HG03558 (cell line): ENCODE results near the gene PGRMC2.
"Not testable (repeated sequence)": the region's sequence is repeated elsewhere in the genome, so short reads cannot be mapped to it uniquely, and the experiment has no call there.

ENCODE experiments used
- ATAC-seq: cut with Tn5 transposase; IDR thresholded peaks from one replicate; pipeline ENCODE4 v1.9.1; 2021; ENCODE audit warnings: moderate number of reproducible peaks; ENCODE audit not compliant: unreplicated experiment; ENCODE audit errors: extremely low read depth

Gene PGRMC2

GRCh38 chr4:128275346-128275745, 12.3 kb downstream of the PGRMC2 start:
- ATAC-seq = no peak

DNA sequence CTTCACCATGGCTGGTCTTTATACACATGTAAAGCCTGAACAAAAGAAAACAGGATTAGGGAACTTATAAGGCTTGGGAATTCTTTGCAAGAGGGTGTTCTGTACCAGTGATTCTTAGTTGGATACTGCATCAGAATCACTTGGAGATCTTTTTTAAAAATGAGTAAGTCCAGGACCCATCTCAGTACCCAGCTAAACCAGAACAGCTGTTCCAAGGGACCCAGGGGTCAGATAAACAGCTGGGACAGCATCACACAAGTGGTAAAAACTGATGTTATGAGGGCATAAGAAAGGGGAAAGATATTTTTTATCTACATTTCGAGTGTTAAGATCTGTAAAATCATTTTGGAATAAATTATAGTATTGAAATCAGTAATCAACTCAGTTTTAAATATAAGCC, 16.1 kb downstream of the PGRMC2 start:
- no peak for ATAC-seq

GRCh38 chr4:128268970-128269369, 18.6 kb downstream of the PGRMC2 start:
- no peak for ATAC-seq

DNA sequence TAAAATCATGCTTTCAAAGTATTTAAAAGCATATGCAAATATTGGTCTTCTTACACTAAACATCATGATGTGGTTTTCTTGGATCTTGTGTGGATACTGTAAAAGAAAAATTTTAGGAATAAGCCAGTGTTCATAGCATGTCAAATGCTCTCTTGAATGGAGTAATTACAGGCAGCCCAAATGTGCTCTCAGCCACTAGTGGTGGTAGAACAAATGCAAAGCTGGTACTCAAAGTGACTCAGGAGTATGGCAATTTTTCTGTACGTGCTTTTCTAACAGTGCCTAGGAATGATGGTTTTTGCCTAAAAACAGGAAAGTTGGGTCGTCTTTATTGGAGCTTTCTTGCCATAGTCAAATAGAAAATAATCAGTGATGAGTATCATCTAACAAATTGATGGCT, 19.9 kb downstream of the PGRMC2 start:
- no peak for ATAC-seq

DNA sequence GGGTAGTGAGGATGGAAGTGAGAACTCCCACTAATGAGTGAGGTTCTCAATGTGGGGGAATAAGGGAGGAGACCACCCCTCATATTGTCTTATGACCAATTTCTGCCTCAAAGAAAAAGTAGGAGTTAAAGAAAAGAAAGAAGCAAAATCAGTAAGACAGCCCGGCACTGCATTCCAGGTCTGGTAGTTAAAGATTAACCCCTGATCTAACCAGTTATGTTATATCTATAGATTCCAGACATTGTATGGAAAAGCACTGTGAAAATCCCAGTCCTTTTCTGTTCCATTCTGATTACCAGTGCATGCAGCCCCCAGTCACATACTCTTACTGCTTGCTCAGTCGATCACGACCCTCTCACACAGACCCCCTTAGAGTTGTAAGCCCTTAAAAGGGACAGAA, 20.4 kb downstream of the PGRMC2 start:
- ATAC-seq = not testable (repeated sequence)

DNA sequence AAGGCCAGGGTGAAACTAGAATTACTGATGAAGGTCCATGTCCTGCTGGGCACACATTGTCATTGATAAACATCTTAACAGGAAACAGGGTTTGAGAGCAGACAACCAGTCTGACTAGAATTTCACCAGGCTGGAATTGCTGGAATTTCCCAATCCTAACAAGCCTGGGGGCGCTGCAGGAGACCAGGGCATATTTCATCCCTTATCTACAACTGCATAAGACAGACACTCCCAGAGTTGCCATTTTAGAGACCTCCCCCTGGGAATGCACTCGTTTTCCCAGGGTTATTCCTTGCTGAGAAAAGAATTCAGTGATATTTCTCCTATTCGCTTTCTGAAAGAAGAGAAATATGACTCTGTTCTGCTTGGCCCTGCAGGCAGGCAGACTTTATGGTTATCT, 22.1 kb downstream of the PGRMC2 start:
- not testable (repeated sequence) for ATAC-seq

GRCh38 chr4:128259889-128260288, 27.7 kb downstream of the PGRMC2 start:
- ATAC-seq = not testable (repeated sequence)

- not testable (repeated sequence) for ATAC-seq
These were observed 29.4 kb downstream of the PGRMC2 start for GRCh38 chr4:128258166-128258565.

DNA sequence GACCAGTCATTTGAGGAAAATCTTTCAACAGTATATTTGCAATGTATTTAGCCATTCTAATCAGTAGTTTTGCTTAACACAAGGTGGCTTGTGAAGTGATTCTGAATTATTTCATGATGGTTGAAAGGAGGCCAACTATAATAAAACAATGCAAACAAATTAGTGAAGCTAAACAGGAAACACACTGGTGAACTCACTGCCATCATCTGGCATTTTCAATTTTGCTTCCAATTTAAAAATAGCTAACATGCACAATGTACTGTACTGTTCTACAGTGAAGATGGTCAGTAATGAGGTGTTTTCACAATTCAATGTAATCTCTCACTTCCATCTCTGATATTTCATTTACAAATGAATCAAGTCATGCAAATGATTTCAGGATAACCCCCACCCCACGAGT, 31.1 kb downstream of the PGRMC2 start:
- ATAC-seq = no peak

DNA sequence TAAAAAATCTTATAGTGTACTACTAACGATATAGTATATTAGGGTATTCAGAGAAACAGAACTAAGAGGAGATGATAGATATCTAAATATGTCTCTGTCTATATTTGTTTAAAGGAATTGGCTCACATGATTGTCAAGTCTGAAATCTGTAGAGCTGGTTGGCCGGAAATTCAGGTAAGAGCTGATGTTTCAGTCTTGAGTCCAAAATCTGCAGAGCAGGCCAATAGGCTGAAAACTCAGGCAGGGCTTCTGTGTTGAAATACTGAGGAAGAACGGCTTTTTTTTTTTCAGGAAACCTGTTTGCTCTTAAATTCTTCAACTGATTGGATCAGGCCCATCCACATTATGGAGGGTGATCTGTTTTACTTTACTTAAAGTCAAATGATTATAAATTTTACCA, 31.7 kb downstream of the PGRMC2 start:
- ATAC-seq = no peak

GRCh38 chr4:128249787-128250668, 37.6 kb downstream of the PGRMC2 start:
- no peak for ATAC-seq

DNA sequence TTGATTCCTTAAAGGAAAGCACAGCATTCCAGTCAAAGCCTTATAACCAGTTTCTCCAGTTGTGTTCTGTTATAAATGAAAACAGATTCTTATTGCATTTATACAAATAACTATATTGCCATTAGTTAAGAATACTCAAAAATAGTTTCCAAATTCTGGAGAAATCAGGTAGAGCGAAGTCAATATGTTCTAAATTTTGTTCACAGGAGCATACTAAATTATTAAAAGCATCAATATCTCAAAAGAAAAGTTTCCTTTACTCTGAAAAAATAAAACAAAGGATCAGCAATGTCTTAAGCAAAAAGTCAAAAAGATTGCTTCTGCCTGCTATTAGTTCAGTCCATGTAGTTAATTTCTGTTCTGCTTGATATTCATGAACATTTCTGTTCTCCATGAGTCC, 39.7 kb downstream of the PGRMC2 start:
- ATAC-seq = no peak

DNA sequence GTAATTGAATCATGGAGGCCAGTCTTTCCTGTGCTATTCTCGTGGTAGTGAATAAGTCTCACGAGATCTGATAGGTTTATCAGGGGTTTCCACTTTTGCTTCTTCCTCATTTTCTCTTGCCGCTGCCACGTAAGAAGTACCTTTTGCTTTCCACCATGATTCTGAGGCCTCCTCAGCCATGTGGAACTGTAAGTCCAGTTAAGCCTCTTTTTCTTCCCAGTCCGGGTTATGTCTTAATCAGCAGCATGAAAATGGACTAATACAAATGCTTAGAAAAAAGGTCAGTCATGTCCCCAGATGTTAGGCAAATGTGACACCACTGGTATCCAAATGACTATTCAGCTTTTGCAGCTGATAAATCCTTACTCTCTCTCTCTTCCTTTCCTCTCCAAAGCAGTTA, 42.2 kb downstream of the PGRMC2 start:
- not testable (repeated sequence) for ATAC-seq

DNA sequence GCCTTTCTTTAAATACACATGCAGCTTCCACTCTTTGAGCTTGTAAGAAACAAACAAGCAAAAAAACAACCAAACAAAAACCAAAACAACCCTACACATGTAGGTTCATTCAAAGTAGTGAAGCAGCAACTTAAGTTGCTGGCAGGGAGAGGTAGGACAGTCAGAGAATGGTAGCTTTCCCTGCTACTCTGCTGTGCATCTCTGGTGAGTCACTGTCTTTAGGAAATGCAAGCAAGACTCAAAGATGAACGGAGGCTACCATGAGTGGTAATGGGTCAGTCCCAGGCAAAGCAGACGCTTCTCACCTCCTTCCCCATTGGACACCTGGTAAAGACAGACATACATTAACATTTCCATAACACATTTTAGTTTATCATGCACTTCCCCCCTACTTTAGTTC, 43.2 kb downstream of the PGRMC2 start:
- ATAC-seq = no peak

- ATAC-seq = no peak
These were observed 45.0 kb downstream of the PGRMC2 start for GRCh38 chr4:128242601-128243000.

DNA sequence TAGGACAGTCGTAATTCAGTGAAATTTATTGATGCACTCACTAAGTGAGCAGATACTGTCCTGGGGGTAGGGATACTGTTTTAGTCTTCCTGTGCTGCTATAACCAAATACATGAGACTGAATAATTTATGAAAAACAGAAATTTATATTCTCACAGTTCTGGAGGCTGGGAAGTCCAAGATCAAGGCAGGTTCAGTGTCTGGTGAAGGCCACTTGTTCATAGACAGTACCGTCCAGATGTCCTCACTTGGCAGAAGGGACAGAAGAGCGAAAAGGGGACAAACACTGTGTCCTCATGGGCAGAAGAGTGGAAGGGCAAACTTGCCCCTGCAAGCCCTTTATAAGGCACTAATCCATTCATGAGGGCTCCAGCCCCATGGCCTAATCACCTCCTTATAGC, 45.6 kb downstream of the PGRMC2 start:
- ATAC-seq = no peak

DNA sequence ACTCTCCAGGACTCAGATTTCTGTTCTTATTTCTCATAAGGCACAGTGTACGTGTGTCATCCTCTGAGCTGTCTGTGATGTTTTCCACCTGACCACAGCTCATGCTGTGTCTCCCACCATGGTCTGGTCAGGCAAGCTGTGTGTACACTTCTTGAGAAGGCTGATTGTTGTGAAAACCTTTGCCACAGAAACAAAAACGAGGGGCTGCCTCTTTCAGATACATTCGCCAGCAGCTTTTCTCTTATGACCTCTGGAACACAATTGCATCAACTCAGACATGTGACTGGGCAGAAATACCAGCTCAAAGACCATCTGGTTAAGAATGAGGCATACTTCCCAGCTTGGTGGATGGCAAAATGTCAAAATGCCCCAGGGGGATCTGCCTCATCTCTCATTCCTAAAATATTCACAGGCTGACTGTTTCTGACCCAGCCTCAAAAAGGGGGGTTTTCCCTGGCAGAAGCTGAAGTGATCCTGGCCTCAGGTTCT, 46.1 kb downstream of the PGRMC2 start:
- no peak for ATAC-seq

GRCh38 chr4:128241019-128241418, 46.6 kb downstream of the PGRMC2 start:
- ATAC-seq = no peak

GRCh38 chr4:128234836-128235235, 52.8 kb downstream of the PGRMC2 start:
- no peak for ATAC-seq

DNA sequence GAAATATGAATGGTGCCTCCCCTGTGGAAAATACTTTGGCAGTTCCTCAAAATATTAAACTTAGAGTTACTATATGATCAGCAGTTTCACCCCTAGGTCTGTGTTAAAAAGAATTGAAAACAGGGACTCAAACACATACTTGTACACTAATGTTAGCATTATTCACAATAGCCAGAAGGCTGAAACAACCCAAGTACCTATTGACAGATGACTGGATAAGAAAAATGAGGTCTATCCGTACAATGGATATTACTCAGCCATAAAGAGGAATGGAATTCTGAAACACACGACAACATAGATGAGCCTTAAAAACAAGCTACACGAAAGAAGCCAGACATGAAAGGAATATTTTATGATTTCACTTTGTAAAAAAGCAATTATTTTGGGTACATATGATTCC, 54.9 kb downstream of the PGRMC2 start:
- no peak for ATAC-seq

DNA sequence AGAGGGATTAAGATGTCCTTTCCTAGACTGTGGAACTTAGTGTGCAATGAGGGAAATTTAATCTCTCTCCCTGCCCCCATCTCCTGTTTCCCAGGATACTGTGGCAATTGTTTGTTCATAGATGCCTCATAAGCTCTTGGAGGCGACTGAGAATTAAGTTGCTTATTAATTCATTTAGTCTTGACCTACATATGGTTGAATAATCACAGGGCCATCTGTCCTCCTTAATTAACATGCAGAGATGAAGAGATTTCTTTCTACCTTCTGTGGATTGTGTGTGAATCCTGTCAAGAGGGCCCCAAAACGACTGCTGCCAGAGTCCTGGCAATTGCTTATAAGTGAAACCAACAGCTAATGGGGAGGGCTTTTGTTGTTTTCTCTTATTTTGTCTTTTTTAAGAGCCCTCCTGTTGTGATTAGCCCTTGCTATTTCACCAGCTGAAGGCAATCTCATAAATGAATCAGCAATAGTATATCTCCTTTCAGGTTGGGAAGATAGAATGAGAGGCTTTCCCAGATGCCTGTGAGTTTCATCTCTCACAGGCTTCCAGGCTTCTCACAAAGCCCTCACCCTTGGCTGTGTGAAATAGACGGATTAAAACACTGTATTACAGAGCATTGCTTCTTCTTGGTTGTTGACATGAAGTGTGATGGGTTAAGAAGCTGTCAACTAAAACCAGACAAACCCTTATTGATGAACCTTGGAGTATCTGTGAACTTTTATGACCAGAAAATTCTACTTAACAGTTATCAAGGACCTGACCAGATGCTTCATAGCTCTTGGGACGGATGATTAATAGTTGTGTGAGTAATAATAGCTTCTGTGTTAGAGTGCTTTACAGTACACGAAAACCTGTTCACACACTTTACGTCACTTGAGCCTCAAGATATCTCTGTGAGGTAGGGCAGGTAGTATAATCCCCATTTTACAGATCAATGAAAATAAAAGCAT, 58.5 kb downstream of the PGRMC2 start:
- no peak for ATAC-seq
